Osteocyte (in vitro differentiated cells): ENCODE measurements around the gene SLC32A1. TPM values are rescaled to one million over a fixed set of nuclear protein-coding genes. Genes with fewer than 3 reads are reported as not detected.

Source experiments
- DNase-seq: peaks from one replicate; pipeline ENCODE4 v3.0.0; 2021; ENCODE audit warnings: mixed read lengths; ENCODE audit not compliant: unreplicated experiment; ENCODE audit errors: extremely low spot score
- H3K27ac Mint-ChIP-seq: one replicate; pipeline ENCODE4 v1.8.0; 2021; ENCODE audit warnings: mild to moderate bottlenecking, mixed read lengths; ENCODE audit not compliant: unreplicated experiment
- H3K27me3 Mint-ChIP-seq: one replicate; pipeline ENCODE4 v1.8.0; 2021; ENCODE audit warnings: mixed read lengths; ENCODE audit not compliant: unreplicated experiment
- H3K36me3 Mint-ChIP-seq: one replicate; pipeline ENCODE4 v1.8.0; 2021; ENCODE audit warnings: mixed read lengths; ENCODE audit not compliant: unreplicated experiment
- H3K4me1 Mint-ChIP-seq: one replicate; pipeline ENCODE4 v1.8.0; 2021; ENCODE audit warnings: mixed read lengths; ENCODE audit not compliant: unreplicated experiment
- H3K4me3 Mint-ChIP-seq: one replicate; pipeline ENCODE4 v1.8.0; 2021; ENCODE audit warnings: mild to moderate bottlenecking, moderate library complexity, mixed read lengths; ENCODE audit not compliant: unreplicated experiment
- H3K9me3 Mint-ChIP-seq: one replicate; pipeline ENCODE4 v1.8.0; 2021; ENCODE audit warnings: mixed read lengths; ENCODE audit not compliant: unreplicated experiment
- total RNA-seq: library from RNA; stranded (reverse); gene quantifications from 2 replicates; pipeline ENCODE4 v1.2.1, GENCODE V29; 2021
- TF ChIP-seq, protein P1 (sequence below): fragments of 200-600 bp; sonication (generic); IDR thresholded peaks from 2 replicates; pipeline ENCODE4 v1.5.0; 2021; ENCODE audit warnings: antibody characterized with exemption, mild to moderate bottlenecking, moderate library complexity

The SLC32A1 gene
- total RNA-seq, 1 donor from 2014 or later, result not detected

DNA sequence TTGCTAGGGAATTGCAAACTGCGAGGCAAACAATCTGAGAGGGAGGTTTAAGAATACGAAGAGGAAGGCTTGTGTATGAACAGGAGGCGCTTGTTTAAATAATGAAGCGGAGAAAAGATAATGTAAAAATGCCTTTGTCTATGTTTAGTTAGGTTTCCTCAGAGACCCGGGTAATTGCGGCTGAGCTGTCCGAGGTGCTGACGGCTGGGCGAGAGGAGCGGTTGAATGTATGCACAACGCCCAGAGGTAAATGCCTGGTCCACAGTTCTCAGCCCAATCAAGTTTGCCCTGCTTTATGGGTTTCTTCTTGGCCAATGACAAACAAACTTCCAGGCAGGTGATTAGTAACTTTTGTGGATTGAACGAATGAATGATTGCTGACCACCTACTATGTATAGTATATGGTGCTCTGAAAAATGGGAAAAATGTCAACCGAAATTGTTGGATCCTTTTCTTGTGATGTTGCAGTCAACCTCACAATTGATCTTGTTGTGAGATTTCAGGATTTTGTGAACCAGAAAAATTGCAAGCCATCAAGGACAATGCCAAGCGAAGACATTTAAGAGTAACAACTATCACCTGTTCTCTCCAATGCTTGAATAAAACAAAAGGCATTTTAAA is 38.3 kb upstream of the SLC32A1 start:
- H3K9me3 Mint-ChIP-seq, result no peaks in the 10 kb centered on the region
- H3K36me3 Mint-ChIP-seq, result no peaks in the 10 kb centered on the region
- H3K27ac Mint-ChIP-seq, result no peak overlapping the region
- no peak overlapping the region for H3K4me3 Mint-ChIP-seq
- TF ChIP-seq, protein P1, sequence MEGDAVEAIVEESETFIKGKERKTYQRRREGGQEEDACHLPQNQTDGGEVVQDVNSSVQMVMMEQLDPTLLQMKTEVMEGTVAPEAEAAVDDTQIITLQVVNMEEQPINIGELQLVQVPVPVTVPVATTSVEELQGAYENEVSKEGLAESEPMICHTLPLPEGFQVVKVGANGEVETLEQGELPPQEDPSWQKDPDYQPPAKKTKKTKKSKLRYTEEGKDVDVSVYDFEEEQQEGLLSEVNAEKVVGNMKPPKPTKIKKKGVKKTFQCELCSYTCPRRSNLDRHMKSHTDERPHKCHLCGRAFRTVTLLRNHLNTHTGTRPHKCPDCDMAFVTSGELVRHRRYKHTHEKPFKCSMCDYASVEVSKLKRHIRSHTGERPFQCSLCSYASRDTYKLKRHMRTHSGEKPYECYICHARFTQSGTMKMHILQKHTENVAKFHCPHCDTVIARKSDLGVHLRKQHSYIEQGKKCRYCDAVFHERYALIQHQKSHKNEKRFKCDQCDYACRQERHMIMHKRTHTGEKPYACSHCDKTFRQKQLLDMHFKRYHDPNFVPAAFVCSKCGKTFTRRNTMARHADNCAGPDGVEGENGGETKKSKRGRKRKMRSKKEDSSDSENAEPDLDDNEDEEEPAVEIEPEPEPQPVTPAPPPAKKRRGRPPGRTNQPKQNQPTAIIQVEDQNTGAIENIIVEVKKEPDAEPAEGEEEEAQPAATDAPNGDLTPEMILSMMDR, result no peak
- no peaks in the 10 kb centered on the region for H3K4me1 Mint-ChIP-seq
- H3K27me3 Mint-ChIP-seq, result peaks cover 13% of the 10 kb centered on the region
- DNase-seq, result no peak

DNA sequence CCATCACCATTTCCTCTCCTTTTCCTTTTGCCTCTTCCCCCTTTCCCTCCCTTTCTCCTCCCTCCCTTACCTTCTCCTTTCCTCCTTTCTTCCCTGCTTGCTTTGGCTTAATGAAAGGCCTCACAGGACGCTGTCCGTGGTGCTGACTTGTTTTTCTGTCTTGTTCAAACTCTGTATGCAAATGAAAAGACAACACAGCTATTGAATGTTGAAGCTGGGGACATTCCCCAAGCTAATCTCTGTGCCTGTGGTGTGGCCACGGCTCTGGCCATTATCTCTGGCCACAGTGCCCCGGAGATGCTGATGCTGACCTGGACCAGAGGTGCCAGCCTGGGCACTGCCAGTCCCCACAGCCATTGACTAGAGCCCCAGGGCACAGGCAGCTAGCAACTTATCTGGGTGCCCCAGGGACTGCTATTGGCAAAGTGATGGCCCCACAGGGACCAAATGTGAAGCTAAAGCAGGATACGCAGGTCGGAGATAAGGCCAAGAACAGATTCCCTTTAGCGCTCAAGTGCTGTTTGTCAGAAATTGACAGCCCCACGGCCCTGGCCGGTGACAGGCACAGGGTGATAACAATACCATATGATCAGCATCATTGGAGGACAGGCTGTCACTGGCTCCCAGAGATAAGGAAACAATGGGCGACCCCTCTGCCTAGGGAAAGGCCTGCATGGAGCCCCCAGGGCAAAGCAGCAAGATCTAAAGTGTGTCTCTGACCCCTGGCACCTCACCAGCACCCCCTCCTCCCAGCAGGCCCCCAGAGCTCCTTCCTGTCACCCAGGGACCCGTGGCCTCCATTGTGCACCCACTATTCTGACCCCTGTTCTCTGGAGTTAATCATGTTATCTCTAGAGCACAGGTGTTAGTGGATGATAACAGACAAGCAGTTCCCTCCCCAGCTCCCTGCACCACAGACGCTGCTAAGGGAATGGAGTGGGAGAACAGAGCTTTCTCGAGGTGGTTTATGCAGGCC is 31.6 kb upstream of the SLC32A1 start:
- no peaks in the 10 kb centered on the region for H3K4me1 Mint-ChIP-seq
- no peaks in the 10 kb centered on the region for H3K9me3 Mint-ChIP-seq
- H3K4me3 Mint-ChIP-seq, result no peak overlapping the region
- H3K27ac Mint-ChIP-seq, result no peak overlapping the region
- DNase-seq, result no peak
- TF ChIP-seq, protein P1, result no peak
- no peaks in the 10 kb centered on the region for H3K27me3 Mint-ChIP-seq
- H3K36me3 Mint-ChIP-seq, result no peaks in the 10 kb centered on the region

DNA sequence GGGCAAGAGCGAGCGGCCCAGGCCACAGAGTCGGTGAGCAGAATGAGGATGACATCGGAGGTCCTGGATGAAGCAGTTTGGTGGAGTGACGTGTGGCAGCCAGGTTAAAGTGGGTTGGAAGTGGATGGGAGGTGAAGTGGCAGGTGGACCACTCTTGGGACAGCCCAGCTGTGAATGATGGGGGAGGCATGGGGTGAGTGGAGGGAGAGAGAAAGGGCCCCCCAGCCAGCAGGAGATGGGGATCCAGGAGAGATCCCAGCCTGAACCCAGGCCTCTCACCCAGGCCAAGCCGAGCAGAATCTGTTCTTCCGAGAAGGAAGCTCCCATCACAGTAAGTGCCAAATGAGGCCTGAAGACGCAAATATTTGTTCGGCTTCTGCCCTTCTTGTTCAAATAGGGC is 27.0 kb upstream of the SLC32A1 start:
- Mint-ChIP-seq H3K4me3 (no peak overlapping the region), H3K27me3 (no peaks in the 10 kb centered on the region), H3K27ac (no peak overlapping the region), H3K36me3 (no peaks in the 10 kb centered on the region), H3K4me1 (no peaks in the 10 kb centered on the region), H3K9me3 (no peaks in the 10 kb centered on the region)
- DNase-seq, result no peak
- TF ChIP-seq, protein P1, result no peak

DNA sequence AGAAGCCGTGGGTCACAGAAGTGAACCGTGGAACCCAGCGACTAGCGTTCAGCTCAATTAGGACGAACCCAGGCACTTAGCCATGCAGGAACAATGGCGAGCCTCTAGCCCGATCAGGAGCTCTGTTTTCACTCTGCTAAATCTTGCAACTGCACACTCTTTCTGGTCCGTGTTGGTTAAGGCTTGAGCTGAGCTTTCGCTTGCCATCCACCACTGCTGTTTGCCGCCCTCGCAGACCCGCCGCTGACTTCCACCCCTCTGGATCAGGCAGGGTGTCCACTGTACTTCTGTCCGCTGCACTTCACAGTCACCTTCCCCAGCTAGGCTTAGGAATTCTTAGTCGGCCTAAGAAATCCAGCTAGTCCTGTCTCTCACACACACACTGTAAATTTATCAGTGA is 25.7 kb upstream of the SLC32A1 start:
- Mint-ChIP-seq H3K4me1 (no peaks in the 10 kb centered on the region), H3K36me3 (no peaks in the 10 kb centered on the region), H3K27ac (no peak overlapping the region), H3K4me3 (no peak overlapping the region), H3K27me3 (peaks cover 6% of the 10 kb centered on the region), H3K9me3 (no peaks in the 10 kb centered on the region)
- DNase-seq, result no peak
- TF ChIP-seq, protein P1, result no peak

DNA sequence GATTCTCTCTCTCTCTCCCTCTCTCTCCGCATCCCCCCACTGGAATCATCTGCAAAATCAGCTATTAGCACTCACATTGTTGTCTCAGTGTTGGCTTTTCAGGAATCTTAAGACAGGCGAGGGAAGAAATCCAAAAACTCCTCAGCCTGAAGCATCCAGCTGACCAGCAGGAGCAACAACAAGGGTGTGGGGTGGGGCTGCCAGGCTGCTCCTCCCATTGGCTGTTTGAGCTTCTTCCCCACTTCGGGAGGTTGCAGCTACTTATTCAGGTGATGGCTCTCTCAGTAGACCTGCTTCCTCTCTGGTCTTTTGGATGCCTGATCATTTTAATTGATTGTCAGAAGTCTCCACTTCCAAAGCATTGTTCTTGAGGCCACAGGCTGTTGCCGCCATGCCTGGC is 24.1 kb upstream of the SLC32A1 start:
- Mint-ChIP-seq H3K9me3 (no peaks in the 10 kb centered on the region), H3K27me3 (peaks cover 10% of the 10 kb centered on the region), H3K4me3 (no peak overlapping the region), H3K4me1 (no peaks in the 10 kb centered on the region), H3K27ac (no peak overlapping the region), H3K36me3 (no peaks in the 10 kb centered on the region)
- DNase-seq, result no peak
- TF ChIP-seq, protein P1, result no peak
